H1 (cell line): ENCODE measurements around the gene SAMD7.

Experiments used
- CTCF ChIP-seq, 3 experiments: IDR thresholded peaks; 1 replicate in 2 of 3; 2 replicates in 1 of 3; pipeline versions ENCODE4 v1.5.1 to v1.6.1; 2011; ENCODE audit warnings: low read length in 3 of 3, mild to moderate bottlenecking in 3 of 3, inconsistent platforms in 2 of 3, low read depth in 1 of 3, moderate library complexity in 1 of 3; ENCODE audit not compliant: insufficient read depth in 1 of 3; ENCODE audit errors: control extremely low read depth in 1 of 3
- EP300 ChIP-seq, 2 experiments: IDR thresholded peaks; 1 replicate in 1 of 2; 2 replicates in 1 of 2; pipeline ENCODE4 v1.6.1; 2011 to 2012; ENCODE audit warnings: low read depth in 2 of 2, low read length in 2 of 2, mild to moderate bottlenecking in 2 of 2, borderline replicate concordance in 1 of 2, inconsistent platforms in 1 of 2, moderate library complexity in 1 of 2
- EZH2 ChIP-seq: fragments of 200-600 bp; sonication (generic); IDR thresholded peaks from 2 replicates; pipeline ENCODE4 v1.7.1; 2012; ENCODE audit warnings: low read depth, mild to moderate bottlenecking, moderate library complexity, low read length, inconsistent platforms; ENCODE audit not compliant: severe bottlenecking
- HDAC2 ChIP-seq, 2 experiments: fragments of 300-600 bp in 1 of 2; sonication (generic) in 1 of 2; IDR thresholded peaks; 2 replicates each; pipeline ENCODE4 v1.6.1; 2011 to 2012; ENCODE audit warnings: low read depth in 2 of 2, low read length in 2 of 2, mild to moderate bottlenecking in 2 of 2, moderate library complexity in 2 of 2, borderline replicate concordance in 1 of 2, inconsistent platforms in 1 of 2
- HDAC6 ChIP-seq: IDR thresholded peaks from one replicate; pipeline ENCODE4 v1.7.1; 2012; ENCODE audit warnings: low read depth, mild to moderate bottlenecking, inconsistent platforms, low read length, moderate library complexity
- MAFK ChIP-seq: IDR thresholded peaks from 2 replicates; pipeline ENCODE4 v1.6.1; 2012; ENCODE audit warnings: low read depth, mild to moderate bottlenecking, improper control_type of control experiment, low read length
- RBBP5 ChIP-seq: IDR thresholded peaks from 2 replicates; pipeline ENCODE4 v1.7.1; 2012; ENCODE audit warnings: low read depth, mild to moderate bottlenecking, inconsistent platforms, low read length, moderate library complexity, borderline replicate concordance
- SIN3A ChIP-seq, 2 experiments: IDR thresholded peaks in 1 of 2; conservative IDR thresholded peaks in 1 of 2; 2 replicates each; pipeline ENCODE4 v1.6.1; 2011 to 2012; ENCODE audit warnings: low read length in 2 of 2, improper control_type of control experiment in 1 of 2, low read depth in 1 of 2, mild to moderate bottlenecking in 1 of 2
- ZNF274 ChIP-seq: IDR thresholded peaks from 2 replicates; pipeline ENCODE4 v1.7.0; 2012; ENCODE audit warnings: low read length, borderline replicate concordance; ENCODE audit errors: extremely low read depth

- TF ChIP-seq HDAC2 (IDR thresholded peaks at IDR 0.05; ENCODE audit: borderline replicate concordance in 1 of 2, low read depth in 2 of 2, low read length in 2 of 2), result no peak
- TF ChIP-seq EP300 (IDR thresholded peaks at IDR 0.05; ENCODE audit: borderline replicate concordance in 1 of 2, low read depth in 2 of 2, low read length in 2 of 2), result no peak
- TF ChIP-seq CTCF (IDR thresholded peaks at IDR 0.05; ENCODE audit: control extremely low read depth in 1 of 3, insufficient read depth in 1 of 3, low read depth in 1 of 3, low read length in 3 of 3), result no peak
- TF ChIP-seq SIN3A (conservative IDR thresholded peaks at IDR 0.05 in 1 of 2, IDR thresholded peaks at IDR 0.05 in 1 of 2; ENCODE audit: low read depth in 1 of 2, low read length in 2 of 2), result no peak
- TF ChIP-seq EZH2, result no peak
- TF ChIP-seq ZNF274, result no peak
- no peak for TF ChIP-seq MAFK
- TF ChIP-seq HDAC6, result no peak
- no peak for TF ChIP-seq RBBP5
These were observed 40.1 kb upstream of the SAMD7 start for GRCh38 chr3:169871129-169871886.
